Activated CD4-positive, alpha-beta T cell treated with anti-CD3 and anti-CD28 coated beads, Interleukin-2, amount 50 U/mL, for 4 hours (primary cell): ENCODE results near the gene DRICH1.
A peak's percentile ranks its signal among the peaks of the same experiment; 100 is the strongest.
"Not testable (repeated sequence)": the region's sequence is repeated elsewhere in the genome, so short reads cannot be mapped to it uniquely, and the experiment has no call there.

Source experiments
- DNase-seq, 2 experiments: peaks; one replicate each; pipeline ENCODE4 v3.0.0-alpha.2; 2020

The DRICH1 gene

DNA sequence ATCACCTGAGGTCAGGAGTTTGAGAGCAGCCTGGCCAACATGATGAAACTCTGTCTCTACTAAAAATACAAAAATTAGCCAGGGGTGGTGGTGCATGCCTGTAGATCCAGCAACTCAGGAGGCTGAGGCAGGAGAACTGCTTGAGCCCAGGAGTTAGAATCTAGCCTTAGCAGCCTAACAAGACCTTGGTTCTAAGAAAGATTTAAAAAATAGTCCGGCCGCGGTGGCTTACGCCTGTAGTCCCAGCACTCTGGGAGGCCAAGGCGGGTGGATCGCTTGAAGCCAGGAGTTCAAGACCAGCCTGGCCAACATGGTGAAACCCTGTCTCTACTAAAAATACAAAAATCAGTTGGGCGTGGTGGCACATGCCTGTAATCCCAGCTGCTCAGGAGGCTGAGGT lies 14.4 kb upstream of the DRICH1 start:
- not testable (repeated sequence) for DNase-seq

DNA sequence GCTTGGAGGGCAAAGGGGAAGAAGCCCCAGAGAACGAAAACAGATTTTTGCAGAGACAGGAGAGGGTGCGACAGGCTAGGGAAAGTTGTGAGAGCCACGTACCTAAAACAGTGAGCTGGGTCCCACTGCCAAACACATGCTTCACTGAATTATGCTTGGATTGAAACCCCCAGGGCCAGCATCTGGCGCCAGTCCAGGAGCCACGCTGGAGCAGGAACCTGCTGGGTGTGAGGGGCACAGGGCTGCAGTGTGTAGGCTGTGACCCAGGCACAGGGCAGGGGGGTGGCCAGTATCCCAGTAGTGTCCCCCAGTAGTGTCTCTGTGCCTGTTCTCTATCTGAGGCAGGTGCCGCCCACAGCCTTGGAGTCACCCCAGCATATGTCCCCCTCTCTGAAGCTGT lies 8.1 kb upstream of the DRICH1 start:
- DNase-seq, result not testable (repeated sequence)

DNA sequence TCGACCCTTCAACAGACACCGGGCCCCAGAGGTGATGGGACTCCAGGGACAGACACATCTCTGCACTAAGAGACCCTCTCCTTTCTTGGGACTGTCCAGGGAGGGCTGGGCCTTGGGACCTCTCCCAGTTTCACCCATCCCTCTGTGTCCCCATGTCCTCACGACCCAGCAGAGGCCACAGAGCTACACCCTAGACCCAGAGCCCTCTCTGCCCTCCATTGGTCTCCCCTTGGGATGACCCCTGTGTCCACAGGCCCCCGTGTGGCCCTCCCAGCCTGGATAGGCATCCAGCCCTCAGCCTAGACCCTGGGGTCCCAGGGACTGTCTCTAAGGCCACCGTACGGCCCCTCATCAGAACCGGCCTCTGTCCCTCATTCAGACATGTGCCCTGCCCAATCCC lies 7.5 kb upstream of the DRICH1 start:
- no peak for DNase-seq

DNA sequence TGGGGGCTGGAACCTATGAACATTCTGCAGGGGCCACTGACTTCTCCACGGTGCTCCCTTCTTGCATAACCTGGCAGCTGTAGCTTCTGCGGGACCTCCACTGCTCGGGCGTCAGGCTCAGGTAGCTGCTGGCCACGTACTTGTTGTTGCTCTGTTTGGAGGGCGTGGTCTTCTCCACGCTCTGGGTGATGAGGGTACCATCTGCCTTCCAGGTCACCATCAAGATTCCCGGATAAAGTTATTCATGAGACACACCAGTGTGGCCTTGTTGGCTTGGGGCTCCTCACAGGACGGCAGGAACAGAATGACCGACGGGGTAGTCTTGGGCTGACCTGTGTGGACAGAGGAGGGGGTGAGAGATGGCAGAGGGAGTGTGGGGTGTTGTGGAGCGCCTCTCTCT lies 6.5 kb upstream of the DRICH1 start:
- no peak for DNase-seq

DNA sequence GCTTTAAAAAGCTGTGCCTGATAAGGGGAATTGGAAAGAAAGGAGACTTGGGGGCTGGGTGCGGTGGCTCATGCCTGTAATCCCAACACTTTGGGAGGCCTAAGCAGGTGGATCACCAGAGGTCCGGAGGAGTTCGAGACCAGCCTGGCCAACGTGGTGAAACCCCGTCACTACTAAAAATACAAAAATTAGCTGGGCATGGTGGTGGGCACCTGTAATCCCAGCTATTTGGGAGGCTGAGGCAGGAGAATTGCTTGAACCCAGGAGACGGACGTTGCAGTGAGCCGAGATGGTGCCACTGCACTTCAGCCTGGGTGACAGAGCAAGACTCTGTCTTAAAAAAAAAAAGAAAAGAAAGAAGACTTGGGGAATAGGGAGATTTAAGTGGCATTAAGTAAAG lies 3.2 kb upstream of the DRICH1 start:
- DNase-seq, result not testable (repeated sequence)

DNA sequence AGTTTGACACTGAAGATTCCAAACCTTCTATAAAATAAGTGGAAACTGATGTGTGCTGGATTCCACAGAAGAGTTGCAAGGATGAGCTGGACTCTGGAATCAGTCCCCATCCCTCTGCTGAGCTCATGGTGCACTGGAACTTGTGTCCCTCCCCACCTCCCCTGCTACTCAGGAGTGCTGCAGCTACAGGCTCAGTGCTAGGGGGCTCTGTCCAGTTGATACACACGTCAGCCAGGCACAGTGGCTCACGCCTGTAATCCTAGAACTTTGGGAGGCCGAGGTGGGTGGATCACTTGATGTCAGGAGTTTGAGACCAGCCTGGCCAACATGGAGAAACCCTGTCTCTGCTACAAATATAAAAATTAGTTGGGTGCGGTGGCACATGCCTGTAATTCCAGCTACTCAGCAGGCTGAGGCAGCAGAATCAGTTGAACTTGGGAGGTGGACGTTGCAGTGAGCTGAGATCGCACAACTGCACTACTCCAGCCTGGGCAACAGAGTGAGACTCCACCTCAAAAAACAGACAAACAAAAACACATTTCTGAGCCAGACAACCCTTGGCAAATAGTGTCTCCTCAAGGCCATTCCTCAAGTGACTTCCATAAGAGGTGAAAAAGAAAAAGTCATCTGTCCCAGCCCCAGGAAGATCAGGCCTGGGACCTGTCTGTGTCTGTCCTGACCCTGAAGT lies 3.9 kb downstream of the DRICH1 start:
- not testable (repeated sequence) for DNase-seq

DNA sequence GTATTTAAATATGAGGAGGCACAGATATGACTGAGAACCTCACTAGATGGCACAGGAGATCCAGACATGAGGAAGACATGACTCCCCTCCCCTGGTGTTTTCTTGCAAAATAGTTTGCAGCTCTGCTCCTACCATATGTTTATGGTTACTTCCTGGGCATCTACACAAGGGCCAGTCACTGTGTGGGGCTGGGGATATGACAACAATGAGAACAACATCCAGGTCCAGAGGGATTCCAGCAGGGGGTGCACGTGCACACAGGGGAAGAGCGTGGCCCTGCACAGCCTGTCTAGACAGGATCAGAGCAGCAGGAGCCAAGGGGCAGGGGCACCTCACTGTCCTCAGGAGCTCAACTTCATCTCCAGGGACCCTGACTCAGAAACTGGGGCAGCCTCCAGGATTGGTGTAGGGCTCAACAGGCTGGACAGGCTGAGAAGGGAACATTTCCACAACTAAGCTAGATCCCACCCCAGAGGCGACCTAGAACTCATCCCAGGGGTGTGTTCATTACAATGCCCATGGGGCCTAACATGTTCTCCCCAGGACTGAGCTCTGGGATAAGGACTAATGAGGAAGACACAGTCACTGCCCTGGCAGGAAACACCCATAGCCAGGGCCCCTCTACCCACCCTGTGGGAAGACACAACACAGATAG lies 4.6 kb downstream of the DRICH1 start:
- peak; percentile 54 to 58 for DNase-seq

DNA sequence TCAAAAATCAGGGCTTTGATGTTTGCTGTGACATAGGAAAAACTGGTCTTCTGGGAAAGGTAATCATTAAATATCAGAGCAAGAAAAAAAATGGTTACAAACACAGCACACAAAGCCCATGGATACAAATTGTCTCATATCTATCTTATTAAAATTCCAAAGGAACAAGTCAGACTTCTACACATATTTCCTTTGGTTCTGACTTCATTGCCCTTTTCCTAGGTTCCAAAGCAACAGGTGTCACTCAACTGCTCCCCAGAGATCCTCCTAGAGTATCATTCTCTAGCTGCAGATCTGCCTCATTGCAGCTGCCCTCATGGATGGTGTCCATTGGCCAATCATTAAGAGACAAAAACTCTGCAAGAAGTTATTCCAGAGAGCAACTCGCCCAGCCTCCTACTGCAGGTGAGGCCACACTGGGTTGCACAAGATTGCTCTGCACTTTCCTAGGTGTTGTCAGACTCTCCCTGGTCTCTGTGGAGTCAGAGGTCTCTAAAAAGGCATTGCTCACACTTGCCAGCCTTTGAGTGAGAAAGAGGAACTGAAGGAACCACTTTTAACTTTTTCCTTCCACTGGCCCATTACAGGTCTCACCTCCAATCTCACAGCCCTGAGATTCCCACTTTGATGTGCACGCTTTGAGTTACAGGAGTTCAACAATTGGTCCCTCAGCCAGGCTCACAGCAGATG lies 5.7 kb downstream of the DRICH1 start:
- DNase-seq, result no peak

DNA sequence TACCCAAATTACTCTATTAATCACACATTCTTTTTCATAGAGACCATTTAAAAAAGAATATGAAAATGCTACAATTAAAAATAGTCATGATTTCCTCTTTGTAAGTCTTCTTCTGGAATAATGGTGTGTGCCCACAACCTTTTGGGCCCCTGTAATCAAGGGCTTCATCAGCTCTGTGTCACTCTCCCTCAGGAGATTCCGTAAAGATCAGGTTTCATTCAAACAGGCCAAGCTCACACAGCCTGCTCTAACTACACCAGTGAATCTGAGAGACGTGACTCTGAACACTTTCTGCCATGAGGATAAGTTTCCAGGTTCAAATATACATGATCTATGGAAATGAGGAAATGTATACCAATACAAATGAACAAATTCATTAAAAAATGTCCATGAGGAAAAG lies 9.5 kb downstream of the DRICH1 start:
- DNase-seq, result no peak

DNA sequence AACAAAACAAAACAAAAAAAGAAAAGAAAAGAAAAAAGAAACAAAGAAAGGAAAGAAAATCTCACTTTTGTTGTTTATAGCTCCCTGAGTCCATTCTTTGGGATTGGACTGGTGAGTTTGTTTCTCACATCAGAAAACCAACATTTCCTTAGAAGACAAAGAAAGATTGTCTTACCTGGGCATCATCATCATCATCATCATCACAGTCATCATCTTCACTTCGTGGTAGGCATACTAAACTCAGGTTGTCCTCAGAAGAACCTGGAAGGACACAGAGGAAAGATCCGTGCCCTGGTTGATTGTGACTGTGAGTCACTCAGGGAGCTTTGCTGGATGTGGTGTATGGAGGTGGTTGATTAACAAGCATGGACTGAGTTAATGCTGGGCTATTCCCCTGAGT lies 10.2 kb downstream of the DRICH1 start:
- DNase-seq, result not testable (repeated sequence)

DNA sequence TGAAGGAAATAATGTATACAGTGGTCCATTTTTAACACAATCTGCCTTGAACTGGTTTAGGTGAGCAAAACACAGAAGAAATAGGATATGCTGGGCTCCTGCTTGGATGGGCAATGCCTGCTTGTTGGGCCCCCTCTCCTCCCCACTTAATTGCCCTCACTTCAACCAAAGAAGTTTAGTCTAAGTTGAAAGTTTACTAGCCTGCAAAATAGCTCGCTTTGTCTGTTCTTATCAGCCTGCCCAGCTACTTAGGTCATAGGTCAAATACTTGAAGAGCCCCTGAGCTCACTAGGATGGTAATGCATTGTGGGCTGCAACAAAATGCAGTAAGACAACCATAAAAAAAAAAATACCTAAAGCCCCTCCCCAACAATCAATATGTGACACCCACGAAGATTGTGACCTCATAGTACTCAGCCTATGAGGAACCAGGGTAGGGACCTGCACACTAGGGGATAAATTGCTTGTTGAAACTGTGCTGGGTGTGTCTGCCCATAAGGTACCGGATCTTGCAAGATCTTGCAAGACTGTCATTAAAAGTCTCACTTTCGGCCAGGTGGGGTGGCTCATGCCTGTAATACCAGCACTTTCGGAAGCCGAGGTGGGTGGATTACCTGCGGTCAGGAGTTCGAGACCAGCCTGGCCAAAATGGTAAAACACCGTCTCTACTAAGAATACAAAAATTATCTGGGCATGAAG lies 10.9 kb downstream of the DRICH1 start:
- DNase-seq, result no peak

DNA sequence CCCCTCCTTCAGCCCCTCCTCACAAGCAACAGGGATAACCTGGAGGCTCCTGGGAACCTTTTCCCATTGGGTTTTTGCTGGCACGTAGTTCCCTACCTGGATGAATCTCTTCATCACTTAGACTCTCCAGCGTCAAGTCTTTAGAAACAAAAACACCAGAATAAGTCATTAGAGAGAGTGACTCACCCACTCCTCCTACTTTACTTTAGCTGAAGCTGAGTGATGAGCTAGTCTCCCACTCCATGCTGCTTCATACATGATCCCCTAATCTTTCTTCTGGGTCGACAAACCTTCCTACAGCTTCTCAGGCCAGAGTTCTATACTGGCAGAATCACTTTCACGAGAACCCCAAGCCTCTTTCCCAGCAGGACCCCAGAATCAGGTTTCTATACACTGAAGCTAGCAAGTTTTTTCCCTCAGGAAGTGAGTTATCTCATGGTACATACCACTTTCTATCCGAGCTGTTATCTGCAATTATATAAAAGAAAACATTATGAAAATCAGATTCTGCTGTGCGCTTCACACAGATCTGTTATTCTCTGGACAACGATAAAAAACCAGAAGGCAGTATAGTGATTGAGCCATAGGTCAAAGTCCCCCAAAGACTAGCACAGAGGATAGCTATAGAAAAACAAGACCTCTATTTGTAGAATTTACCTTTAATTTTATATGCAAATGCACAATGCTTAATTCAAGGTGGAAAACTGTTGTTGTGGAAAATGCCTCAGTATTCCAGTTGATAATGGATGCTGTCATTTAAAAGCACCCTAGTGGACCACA lies 18.7 kb downstream of the DRICH1 start:
- DNase-seq, result no peak

DNA sequence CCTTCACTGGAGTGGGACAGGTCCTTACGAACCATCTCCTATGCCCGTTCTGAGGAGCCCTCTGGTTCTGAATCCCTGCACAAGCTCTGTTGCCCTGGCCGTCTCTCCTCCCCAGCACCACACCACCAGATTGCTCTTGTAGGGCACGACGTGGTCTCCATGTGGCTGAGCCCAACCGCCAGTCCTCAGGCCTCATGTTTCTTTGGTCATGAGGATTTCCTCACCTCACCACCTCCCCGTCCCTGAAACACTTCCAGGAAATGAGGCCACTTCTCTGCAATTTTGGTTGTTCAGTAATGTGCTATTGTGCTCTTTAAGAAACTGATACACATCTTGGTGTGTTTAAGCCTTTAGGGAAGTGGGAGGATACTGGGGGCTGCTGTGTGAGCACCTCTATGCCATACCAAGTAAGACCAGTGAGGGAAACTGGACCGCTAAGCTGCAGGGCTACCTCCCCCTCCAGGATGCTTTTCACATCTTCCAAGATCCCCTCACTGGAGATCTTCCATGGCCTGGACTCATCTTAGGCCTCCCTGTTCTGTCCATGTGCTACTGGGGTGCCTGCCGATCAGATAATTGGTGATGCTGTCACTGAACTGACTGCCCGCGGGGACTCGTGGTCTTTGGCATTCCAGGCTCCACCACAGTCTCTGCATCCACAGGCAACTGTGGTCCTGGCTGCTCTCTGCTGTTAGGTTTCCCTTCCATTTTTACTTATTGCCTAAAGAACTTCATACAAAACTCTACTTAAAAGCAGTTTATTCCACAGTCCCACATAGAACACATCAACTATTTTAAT lies 21.9 kb downstream of the DRICH1 start:
- DNase-seq, result no peak

DNA sequence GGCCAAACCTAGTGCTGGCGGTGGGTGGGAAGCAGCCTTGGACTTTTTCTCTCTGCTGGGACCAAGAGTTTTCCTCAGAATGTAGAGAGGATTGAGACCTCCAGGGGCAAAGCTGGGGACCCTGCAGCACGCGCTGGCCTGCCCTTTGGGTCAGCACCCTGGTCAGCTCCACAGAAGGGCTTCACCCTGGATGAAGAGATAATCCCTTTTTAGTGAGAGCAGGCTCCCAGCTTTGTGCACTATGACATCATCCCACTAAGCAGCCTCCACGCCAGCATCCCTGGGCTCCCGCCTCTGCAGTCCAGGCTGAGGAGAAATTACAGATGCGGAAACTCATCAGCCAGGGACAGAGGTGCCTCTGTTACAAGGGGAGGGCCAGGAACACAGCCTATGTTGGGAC lies 23.5 kb downstream of the DRICH1 start:
- DNase-seq, result no peak

DNA sequence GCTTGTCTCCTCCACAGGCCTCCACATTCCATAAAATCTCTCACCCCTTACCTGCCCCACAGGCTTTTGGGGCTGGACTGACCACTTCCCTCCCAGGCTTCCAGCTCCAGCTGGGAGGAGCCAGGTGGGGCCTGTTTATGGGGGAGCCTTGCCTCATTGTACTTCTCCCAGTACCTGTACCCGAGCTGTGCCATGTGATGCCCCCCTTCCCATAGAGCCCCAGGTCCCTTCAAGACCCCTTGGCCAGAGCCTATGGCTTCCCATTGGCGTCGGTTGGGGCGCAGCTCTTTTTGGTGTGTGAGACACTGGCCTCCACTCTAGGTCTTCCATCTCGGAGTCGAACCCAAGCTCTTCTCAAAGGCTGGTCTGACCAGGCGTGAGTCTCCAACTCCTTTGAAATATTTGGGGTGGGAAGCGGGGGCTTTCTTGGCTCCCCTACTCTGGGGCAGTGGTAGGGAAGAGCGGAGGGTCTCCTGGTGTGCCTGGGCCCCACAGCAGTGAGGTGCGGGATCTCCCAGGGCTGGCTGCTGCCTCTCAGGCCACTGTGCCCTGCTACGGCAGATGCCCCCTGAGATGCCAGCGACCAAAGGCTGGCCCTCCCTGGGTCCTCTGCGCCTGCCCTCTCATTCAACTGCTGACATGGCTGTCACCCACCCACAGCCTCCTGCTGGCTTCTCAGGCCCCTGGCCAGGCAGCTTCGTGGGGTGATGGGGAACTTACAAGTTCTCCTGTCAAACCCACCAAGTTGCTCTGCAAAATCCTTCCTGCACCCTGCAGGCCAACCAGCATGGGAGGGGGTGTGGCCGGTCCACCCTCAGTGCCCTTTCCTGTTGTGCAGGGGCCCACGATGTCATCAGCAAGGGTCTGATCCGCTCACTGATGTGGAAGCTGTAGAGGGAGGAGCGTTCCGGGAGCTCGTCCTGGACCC lies 25.7 kb downstream of the DRICH1 start:
- no peak for DNase-seq

DNA sequence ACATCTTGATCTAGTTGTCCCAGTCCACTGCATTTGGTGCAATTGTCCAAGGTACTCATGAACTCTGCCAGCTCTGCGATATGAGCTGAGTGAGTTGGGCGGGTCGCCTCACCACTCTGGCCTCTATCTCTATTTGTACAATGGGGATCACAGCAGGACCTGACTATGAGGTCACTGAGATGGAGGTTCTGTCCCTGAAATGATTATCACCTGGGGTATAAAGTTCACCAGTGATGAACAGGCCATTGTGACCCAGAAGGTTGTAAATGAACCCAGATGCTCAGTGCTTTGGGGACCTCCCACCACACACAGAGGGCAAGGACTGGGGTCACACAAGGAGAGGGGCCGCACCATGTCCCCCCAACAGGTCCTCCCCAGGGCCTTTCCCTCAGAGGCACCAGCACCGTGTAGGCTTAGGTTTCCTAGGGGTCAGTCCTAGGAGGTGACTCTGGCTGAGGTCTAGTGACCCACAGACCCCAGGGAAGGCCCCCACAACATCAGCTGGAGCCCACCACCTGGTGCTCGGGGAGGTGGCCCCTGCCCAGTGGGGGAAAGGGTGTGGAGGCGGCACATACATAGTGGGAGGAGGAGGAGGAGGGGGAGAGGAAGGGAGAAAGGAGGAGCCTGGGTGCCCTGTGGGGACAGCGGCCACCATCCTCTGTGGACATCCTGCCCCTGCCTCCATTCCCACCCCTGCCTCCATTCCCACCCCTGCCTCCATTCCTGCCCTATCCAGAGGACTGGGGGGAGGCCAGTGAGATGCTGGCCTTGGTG lies 27.0 kb downstream of the DRICH1 start:
- DNase-seq, result no peak

DNA sequence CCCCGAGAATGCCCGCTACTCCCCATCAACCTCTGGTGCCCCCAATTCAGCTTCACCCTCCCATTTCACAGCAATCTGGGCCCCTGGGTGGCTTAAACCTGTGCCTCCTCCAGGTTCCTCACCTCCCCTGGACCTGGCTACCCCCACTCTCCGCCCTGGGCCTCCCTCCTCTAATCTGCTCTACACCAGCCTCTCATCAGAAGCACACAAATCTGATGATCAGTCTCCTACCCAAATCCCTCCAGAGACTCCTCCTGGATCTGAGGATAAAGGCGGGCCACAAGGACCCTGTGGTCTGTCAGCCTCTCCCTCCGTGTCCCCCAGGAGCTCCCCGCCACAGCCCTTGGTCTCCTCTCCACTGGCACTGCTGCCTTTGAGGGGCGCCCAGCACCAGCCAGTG lies 28.9 kb downstream of the DRICH1 start:
- no peak for DNase-seq

DNA sequence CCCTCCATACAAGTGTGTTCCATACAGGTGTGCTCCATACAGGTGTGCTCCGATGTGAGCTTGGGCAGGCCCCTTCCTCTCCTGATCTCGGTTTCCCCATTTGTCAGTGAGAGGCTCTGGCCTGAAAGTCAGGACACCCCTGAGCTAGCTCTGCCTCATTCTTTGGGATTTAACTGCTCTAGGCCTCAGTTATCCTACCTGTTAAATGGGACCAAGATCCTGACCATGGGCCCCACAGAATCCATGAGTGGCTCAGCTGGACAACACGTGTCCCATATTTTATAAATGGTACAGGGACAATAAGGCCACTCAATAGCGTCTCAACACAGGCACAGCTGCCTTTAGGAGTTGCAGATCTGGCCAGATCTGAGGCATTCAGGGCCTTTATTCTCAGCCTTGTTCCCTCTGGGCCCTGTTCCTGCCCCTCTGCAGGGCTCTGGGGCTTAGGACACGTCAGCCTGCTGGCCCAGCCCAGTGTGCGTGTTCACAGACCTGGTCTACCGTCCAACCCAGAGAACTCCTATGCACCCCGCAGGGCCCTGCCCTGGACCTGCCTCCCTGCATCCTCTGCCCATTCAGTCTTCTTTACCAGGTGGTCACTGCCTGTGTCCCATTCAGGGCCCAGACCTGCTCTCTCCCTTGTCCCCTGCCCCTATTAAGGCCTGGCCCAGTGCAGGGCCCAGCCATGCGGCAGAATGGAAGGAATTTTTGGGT lies 33.2 kb downstream of the DRICH1 start:
- DNase-seq, result no peak

DNA sequence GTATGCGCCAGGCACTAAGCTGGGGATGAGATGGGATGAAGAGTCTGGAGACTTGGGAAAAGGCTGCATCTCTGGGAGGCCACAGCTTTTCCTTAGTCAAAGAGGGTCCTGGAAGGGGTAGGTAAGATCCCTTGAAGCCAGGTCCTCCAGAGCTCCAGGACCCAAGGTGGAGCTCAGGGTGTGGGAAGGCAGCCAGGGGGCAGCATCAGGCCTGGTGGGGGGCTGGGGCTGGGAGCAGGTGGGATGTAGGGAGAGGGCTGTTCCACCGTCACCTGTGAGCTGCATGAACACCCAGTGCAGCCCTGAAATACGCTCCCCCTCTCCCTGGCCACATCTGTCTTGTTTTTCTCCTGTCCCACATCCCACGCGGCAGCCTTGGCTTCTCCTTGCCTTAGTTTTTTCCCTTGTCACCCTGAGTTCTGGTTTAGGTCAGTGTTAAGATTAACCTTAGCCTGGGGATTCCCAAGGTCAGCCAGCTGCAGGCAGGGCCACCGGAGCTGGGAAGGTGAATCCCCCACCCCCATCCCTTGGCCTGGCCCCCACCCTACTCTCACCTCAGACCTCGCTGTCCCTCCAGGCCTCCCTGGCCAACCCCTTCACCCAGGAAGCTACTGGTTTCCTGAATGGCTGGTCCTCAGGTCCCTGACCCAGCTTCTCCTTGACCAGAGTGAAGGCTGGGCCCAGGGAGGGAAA lies 34.4 kb downstream of the DRICH1 start:
- not testable (repeated sequence) for DNase-seq
